Gastrocnemius medialis (tissue), 4 donors: ENCODE results near the gene DHRSX.

ENCODE experiments used
- CTCF ChIP-seq, 5 experiments: fragments of 450-650 bp in 3 of 5; fragments of 200-600 bp in 2 of 5; sonication (generic) in 2 of 5; IDR thresholded peaks in 4 of 5; conservative IDR thresholded peaks in 1 of 5; 1 replicate in 4 of 5; 2 replicates in 1 of 5; pipeline ENCODE4 v1.5.1; 2016 to 2019; ENCODE audit warnings: antibody characterized with exemption in 5 of 5, mild to moderate bottlenecking in 3 of 5, moderate library complexity in 3 of 5
- POLR2A ChIP-seq, 2 donors: fragments of 450-650 bp; IDR thresholded peaks; one replicate each; pipeline ENCODE4 v1.6.1; 2017; ENCODE audit warnings: antibody characterized with exemption in 2 of 2, mild to moderate bottlenecking in 2 of 2, moderate library complexity in 2 of 2

GRCh38 chrX:2521927-2522386 lies 21.2 kb upstream of the DHRSX start:
- TF ChIP-seq CTCF (IDR thresholded peaks at IDR 0.05 in 4 of 5, conservative IDR thresholded peaks at IDR 0.05 in 1 of 5) (no peak), POLR2A (IDR thresholded peaks at IDR 0.05) (no peak)
